Stimulated activated CD4-positive, alpha-beta T cell treated with anti-CD3 and anti-CD28 coated beads, Interleukin-1b, Interleukin-23, amount 100 ng/mL, for 24 hours (primary cell): Measurements from ENCODE around the gene CALHM1.
"Not testable (repeated sequence)": the region's sequence is repeated elsewhere in the genome, so short reads cannot be mapped to it uniquely, and the experiment has no call there.

Source experiments
- DNase-seq, 4 experiments: peaks; one replicate each; pipeline ENCODE4 v3.0.0-alpha.2; 2020; ENCODE audit warnings: low read depth in 4 of 4, low spot score in 1 of 4

CALHM1 gene

GRCh38 chr10:103487410-103487708 is 28.7 kb upstream of the CALHM1 start:
- no peak for DNase-seq

- not testable (repeated sequence) for DNase-seq
Observed at GRCh38 chr10:103486635-103487409, 28.1 kb upstream of the CALHM1 start.

GRCh38 chr10:103481974-103482531 is 23.4 kb upstream of the CALHM1 start:
- DNase-seq = no peak

GRCh38 chr10:103480521-103480920 is 21.8 kb upstream of the CALHM1 start:
- no peak for DNase-seq

- DNase-seq = no peak
Observed at GRCh38 chr10:103479135-103479534, 20.4 kb upstream of the CALHM1 start, which contains the start of gene CALHM3. Gene CALHM3 (minus strand): TSS chr10:103479240. CDS start chr10:103479032, 208 bp downstream.

- DNase-seq = no peak
Observed at GRCh38 chr10:103478671-103479070, 20.0 kb upstream of the CALHM1 start.

GRCh38 chr10:103476046-103476768 is 17.5 kb upstream of the CALHM1 start:
- no peak for DNase-seq

- DNase-seq = no peak
Observed at GRCh38 chr10:103475437-103475836, 16.7 kb upstream of the CALHM1 start.

- DNase-seq = no peak
Observed at GRCh38 chr10:103474077-103474476, 15.4 kb upstream of the CALHM1 start.

- no peak for DNase-seq
Observed at GRCh38 chr10:103473261-103473671, 14.6 kb upstream of the CALHM1 start.

GRCh38 chr10:103472005-103472404 is 13.3 kb upstream of the CALHM1 start:
- DNase-seq = no peak

GRCh38 chr10:103470761-103471653 is 12.3 kb upstream of the CALHM1 start:
- peak in 1 of 4 experiments; percentile 20 for DNase-seq

GRCh38 chr10:103469201-103469600 is 10.5 kb upstream of the CALHM1 start:
- DNase-seq = no peak

GRCh38 chr10:103467406-103467805 is 8.7 kb upstream of the CALHM1 start:
- no peak for DNase-seq

- DNase-seq = no peak
Observed at GRCh38 chr10:103466734-103467133, 8.0 kb upstream of the CALHM1 start.

GRCh38 chr10:103465411-103466179 is 6.9 kb upstream of the CALHM1 start:
- DNase-seq = no peak

GRCh38 chr10:103463499-103463898 is 4.8 kb upstream of the CALHM1 start:
- no peak for DNase-seq

GRCh38 chr10:103459615-103460014 is 915 bp upstream of the CALHM1 start:
- DNase-seq = no peak

GRCh38 chr10:103457896-103458583 is 660 bp downstream of the CALHM1 start:
- no peak for DNase-seq

GRCh38 chr10:103457176-103457712 is 1.5 kb downstream of the CALHM1 start:
- DNase-seq = no peak
